ENCODE results near the gene LRBA. TPM values are rescaled to one million over a fixed set of nuclear protein-coding genes. Genes with fewer than 3 reads are reported as not detected.
A peak's percentile ranks its signal among the peaks of the same experiment; 100 is the strongest.

Gene LRBA
- polyA plus RNA-seq, 1 of the 3 experiments (the other 2 are of a cell fraction), result 11.4 TPM

GRCh38 chr4:150769845-150770244, 245.2 kb downstream of the LRBA start:
- H3K4me1 ChIP-seq (ENCODE audit: control insufficient read depth in 1 of 2, insufficient read depth in 2 of 2, low read depth in 1 of 2, low read length in 1 of 2), result peaks cover 0 to 10% of the 10 kb centered on the region in 2 experiments; a peak in 2 of 4 replicates
- no peak overlapping the region for H3K9ac ChIP-seq
- ChIA-PET CTCF (interaction anchor here (1.1 kb wide), 1 partner anchor 17 kb away, joined by 3 read pairs; no protein-coding TSS in a partner anchor), POLR2A (no interaction called here)
- TF ChIP-seq GABPA (IDR thresholded peaks at IDR 0.05; ENCODE audit: low read depth) (no peak), REST (IDR thresholded peaks at IDR 0.05; ENCODE audit: low read depth, low read length) (no peak), ELF1 (IDR thresholded peaks at IDR 0.05) (no peak), MAX (IDR thresholded peaks at IDR 0.05; ENCODE audit: low read depth) (no peak), PBX3 (IDR thresholded peaks at IDR 0.05) (no peak), FOSL2 (IDR thresholded peaks at IDR 0.05; ENCODE audit: borderline replicate concordance, low read depth) (no peak), CTCF (IDR thresholded peaks at IDR 0.05) (no peak), FOXM1 (IDR thresholded peaks at IDR 0.05; ENCODE audit: low read depth) (no peak), USF2 (IDR thresholded peaks at IDR 0.05; ENCODE audit: borderline replicate concordance, low read depth, low read length) (no peak), ZBTB33 (IDR thresholded peaks at IDR 0.05; ENCODE audit: borderline replicate concordance, low read depth) (no peak), SMC3 (IDR thresholded peaks at IDR 0.05; ENCODE audit: low read depth, low read length) (no peak), GATA2 (CRISPR knock-in tag; IDR thresholded peaks at IDR 0.05) (no peak), IRF3 (IDR thresholded peaks at IDR 0.05; ENCODE audit: low read depth, low read length) (no peak), RFX5 (IDR thresholded peaks at IDR 0.05; ENCODE audit: low read length) (no peak), FOXJ3 (CRISPR knock-in tag; IDR thresholded peaks at IDR 0.05) (no peak), MEF2A (IDR thresholded peaks at IDR 0.05; ENCODE audit: borderline replicate concordance, low read depth) (no peak), USF1 (IDR thresholded peaks at IDR 0.05; ENCODE audit: borderline replicate concordance, low read depth) (no peak)
- H3K79me2 ChIP-seq (ENCODE audit: insufficient read depth), result no peaks in the 10 kb centered on the region
- no peaks in the 10 kb centered on the region for H3K27me3 ChIP-seq (ENCODE audit: insufficient read depth)
- WGBS (ENCODE audit: low lambda C conversion rate), result 78% methylated on average over 4 of the region's 4 CpGs
- H3K9me2 ChIP-seq, result no peaks in the 10 kb centered on the region
- no peak overlapping the region for H2AFZ ChIP-seq (ENCODE audit: low read depth)
- H3K4me2 ChIP-seq, result no peak overlapping the region
- no peaks in the 10 kb centered on the region for H4K20me1 ChIP-seq (ENCODE audit: insufficient read depth)
- DNase-seq, result no peak
- peak overlapping the region in 1 of 2 experiments; percentile 46; a peak in 2 of 4 replicates for H3K27ac ChIP-seq (ENCODE audit: low read depth in 2 of 2, low read length in 1 of 2)
- H3K9me3 ChIP-seq, result no peaks in the 10 kb centered on the region
- H3K4me3 ChIP-seq (ENCODE audit: low read depth in 2 of 2, low read length in 1 of 2), result no peak overlapping the region
- H3F3A ChIP-seq (replicated peaks; ENCODE audit: insufficient read depth), result peaks cover 15% of the 10 kb centered on the region
- H3K36me3 ChIP-seq (replicated peaks in 1 of 2; ENCODE audit: control insufficient read depth in 1 of 2, insufficient read depth in 2 of 2, low read length in 1 of 2), result peaks cover 0 to under 1% of the 10 kb centered on the region in 2 experiments

Measured in SK-N-SH (cell line).